GM18511 (cell line): ENCODE results near the gene CDH10.

Experiments
- ATAC-seq: cut with Tn5 transposase; IDR thresholded peaks from one replicate; pipeline ENCODE4 v1.9.1; 2021; ENCODE audit warnings: mild to moderate bottlenecking, moderate library complexity; ENCODE audit not compliant: unreplicated experiment

The CDH10 gene

DNA sequence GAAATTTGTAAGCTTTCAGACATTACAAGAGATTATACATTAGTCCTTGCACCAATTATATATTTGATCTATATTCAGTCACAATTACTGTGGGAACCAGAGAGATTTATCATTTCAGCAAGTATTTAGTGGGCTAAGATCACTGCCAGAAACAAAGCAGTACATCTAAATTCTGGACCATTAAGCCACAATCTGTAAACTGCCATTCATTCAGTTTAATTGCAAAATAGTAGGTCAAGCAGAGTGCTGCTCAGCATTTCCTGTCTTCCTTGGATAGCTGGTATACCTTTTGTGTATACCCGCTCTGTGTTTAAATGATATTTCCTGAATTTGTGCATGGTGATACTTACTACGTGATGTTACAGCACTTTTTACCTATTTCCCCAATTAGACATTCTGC, 42.6 kb downstream of the CDH10 start:
- no peak for ATAC-seq

DNA sequence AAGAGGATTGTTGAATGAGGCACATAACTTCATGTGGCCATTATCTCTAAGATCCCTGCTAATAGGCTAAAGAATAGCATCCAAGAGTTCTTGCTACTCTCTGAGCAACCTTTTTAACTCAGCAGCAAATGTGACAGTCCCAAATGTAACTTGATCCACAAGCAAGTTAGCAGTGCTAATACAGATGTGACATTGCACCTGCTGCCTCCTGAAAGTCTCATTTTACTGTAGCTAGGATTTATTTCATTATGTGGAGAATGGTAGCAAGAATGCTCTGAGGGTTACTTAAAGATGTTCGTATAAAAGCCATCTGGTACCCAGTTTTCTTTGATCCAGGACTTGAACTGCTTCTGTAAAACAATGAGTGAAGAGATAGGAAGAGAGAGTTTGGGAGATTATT, 45.8 kb downstream of the CDH10 start:
- no peak for ATAC-seq

DNA sequence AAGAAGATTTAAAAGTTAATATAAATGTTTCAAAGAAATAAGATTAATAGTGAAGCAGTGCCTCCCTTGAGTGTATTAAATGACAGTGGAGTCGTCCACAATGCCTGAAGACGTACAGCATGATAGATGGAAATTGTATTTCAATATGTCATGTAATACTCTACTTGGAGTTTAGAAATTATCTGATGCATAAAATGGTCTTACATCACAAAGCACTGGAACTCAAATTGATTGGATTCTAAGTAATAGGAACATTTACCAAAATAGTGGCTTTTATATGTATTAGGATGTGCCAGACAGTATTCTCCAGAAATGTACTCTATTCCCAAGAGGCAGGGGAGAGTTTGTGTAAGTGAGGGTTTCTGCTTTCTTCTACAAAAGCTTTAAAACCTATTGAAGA, 49.4 kb downstream of the CDH10 start:
- ATAC-seq, result no peak

DNA sequence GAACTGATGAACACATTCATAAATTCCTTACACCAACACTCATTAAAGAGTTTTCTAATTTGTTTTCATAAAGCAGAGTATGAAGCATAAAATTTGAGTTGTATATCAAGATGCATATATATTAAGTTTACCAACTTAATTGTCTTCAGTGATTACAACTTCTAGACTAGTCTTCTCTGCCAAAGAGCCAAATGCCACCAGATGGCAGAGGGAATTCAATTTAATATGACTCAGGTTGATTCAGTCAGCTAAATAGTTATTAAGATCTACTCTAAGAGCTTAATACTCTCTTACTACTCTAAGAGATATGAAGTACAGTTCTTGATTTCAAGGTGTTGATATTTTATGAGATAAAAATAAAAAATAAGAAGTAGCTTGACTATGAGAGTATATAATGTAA, 53.4 kb downstream of the CDH10 start:
- ATAC-seq, result no peak

DNA sequence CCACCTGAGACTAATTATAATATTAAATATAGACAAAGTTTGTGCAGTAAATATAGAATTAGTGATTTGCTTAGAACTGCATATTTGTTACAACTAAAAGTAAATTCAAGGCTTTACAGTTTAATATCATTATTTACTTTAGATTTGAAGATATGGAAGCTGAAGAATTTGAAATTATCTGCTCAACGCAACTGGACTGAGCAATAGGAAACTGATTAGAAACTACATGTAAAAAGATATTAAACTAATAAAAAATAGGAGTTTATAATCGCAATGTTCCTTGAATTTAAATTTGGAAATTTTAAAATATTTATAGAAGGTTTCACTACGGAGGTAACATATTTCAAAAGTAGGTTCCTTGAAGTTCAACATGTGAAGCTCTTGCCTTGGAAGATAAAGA, 55.2 kb downstream of the CDH10 start:
- no peak for ATAC-seq

DNA sequence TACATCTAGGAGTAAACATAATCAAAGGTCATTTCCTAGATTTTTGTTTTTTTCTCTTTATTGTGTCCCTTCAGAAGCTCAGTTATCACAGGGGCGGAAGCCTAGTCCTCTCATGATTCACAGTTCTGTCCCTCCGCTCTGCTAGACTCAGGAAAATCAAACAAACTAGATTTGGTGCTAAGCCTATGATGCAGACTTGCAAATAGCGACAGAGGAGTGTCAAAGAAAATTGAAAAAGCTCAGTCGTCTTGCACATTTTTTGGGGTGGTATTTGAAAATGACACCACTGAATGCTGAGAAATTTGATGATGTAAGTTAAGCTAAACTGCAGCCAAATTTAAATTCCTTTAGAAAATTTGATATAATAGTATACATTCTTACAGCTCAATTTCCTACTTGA, 59.0 kb downstream of the CDH10 start:
- ATAC-seq, result no peak

DNA sequence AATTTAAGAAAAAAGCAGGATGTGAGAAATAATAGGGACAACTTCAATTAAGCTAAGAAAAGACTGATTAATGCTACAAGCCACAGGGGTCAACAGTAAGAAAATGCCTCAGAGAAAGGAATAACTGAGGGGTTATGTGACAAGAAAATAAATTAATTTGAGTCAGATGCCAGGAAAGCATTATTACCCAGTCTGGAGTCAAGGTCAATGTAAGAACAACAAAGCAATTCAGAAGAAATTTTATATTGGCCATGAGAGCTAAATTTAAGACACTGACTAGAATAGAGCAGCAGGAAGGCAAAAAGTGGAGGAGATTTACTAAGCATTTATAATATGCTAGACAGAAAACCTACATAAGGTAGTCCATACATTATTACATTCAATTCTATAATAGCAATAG, 73.5 kb downstream of the CDH10 start:
- ATAC-seq, result no peak

DNA sequence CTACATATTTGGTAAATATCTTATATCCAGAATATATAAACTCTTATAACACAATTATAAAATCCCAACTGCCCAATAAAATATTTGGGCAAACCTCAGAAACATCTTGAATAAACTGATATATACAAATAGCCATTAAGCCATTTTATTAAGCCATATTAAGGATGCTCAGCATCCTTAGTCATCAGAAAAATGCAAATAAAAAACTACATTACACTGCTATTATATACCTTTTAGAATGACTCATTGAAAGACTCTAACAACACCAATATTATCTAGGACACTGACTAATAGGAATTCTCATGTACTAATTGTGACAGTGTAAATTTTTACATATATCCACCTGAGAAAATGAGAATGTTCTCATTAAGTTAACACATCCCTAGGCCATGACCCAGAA, 77.8 kb downstream of the CDH10 start:
- ATAC-seq, result no peak

DNA sequence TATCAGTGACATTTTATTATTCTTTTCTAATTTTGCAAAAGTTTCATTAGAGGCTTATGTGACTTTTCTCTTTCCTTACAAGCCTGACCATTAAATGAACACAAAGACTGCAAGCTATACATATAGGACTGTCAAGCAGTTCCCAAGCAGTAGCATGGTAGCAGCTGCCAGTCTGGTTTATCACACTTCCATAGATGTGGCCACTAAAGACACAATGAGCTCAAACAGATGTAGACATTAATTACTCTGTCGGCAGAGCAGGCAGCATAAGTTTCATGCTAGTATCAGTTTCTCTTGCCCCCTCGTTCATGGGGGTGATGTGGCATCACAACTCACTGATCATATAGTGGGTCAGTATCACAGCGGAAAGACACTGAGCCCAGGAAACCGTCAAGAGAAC, 89.5 kb downstream of the CDH10 start:
- ATAC-seq, result no peak

DNA sequence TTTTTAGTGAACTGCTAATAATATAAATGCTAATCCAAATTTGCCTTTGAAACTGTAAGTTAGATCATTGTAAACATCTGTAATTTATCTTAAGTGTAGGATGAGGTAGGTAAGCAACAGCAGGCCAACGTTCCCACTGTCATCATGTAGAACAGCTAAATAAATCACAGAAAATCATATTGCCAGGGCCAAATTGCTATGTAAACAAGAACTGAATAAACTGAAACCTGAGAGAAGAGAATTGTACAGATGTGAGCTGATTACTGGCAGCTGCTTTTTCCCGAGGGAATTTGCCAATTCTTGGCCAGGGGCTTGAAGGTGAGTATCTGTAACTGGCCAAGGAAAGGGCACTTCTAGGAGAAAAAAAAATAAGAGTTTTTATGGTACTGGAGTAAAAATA, 97.6 kb downstream of the CDH10 start:
- no peak for ATAC-seq

DNA sequence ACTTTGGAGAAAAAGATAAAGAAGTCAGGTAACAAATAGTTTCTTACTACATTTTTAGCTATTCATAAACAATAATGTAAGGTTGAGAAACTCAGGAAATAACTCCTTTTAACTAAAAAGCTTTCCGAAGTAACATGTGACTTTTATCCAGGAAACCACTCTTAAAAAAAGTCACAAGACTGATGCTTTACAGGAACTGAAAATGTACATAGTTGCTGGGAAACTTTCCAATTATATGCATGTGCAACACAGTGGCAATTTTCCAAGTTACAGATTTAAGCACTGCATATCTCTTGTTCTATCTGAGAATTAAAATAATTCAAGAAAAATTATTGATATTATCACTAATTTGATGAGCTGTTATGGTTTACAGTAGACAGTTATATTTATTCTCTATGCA, 105.2 kb downstream of the CDH10 start:
- ATAC-seq, result no peak

DNA sequence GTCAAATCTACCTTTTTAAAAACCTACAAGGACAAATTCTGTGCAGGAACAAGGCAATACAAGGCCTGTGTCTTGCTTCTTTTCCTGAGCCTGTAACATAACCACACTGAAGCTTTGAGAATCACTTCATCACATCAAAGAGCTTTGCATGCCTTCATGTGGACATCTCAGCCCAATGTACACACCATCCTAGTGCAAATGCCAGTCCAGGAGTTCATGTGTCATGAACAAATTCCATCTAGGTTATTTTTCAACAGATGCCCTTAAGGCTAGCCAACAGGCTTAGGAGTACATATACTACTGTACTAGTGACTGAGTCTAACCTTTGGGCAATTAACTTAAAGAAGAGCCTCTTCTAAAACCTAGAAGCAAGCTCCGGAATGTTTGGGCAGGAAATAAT, 106.4 kb downstream of the CDH10 start:
- no peak for ATAC-seq

DNA sequence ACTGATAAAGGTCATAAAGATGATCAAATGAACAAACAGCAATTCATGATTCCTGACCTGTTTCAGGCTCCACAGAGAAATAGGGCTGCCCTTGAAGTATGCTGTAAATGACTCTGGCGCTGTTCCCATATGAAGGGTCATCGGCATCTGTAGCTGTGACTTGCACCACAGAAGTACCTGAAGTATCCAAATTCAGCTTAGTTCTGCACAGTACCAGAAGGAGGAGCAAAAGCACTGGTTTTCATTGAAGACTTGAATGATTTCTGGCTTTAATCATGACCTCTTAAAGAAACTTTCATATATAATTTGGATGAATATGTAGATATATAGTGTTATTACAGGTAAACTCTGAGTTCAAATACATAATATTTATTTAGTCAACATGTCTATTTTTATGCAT, 109.1 kb downstream of the CDH10 start:
- ATAC-seq, result no peak

DNA sequence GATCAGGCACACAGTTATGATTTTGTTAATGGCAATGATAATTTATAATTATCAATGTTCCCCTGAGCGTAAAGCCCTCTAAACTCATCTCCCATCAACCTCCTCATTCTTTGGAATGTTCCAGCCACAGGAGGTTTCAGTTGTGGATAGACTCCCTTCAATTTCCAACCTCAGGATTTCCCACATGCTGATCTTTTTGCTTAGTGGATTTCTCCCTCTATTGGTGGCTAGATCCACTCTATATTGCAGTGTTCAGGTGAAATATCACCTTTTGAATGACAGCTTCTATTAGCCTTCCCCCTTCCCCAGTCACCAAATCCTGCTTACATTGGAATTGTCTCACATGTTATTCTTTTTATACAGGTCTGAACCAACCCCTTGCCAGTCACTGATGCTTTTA, 113.9 kb downstream of the CDH10 start:
- no peak for ATAC-seq

DNA sequence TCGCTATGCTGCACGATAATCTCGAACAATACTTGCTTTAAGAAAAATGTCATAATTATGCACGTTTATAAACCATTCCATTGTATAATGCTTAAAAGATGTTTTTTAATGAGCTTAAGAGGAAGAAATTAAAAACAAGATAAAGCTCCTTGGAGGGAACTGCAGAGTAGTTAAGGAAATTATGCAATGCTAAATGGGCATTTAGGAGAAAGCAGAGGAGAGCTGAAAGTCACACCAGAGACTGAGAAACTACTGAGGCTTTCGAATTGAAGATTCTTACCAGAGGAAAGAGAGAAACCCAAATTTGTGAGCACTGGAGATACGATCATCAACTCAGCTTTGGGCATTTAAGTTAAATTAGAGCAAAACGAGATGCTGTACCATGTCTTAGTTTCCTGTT, 119.4 kb downstream of the CDH10 start:
- ATAC-seq, result no peak

DNA sequence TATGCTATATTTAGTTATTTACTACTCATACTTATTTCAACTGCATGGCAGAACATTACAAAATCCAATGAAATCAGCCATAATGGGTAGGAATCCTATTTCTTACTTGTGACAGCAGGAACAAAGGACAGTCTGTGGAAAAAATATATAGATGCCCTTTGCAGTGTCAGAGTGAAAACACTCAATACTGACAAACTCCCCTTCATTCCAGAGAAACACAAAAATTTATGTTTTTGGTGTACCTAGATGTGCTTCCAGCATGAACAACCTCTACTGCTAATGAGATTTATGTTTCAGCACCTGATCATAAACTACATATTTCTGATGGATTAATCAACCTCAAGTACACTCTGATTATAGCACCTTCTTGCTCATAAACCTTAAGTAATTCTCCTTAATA, 132.4 kb downstream of the CDH10 start:
- ATAC-seq, result no peak

DNA sequence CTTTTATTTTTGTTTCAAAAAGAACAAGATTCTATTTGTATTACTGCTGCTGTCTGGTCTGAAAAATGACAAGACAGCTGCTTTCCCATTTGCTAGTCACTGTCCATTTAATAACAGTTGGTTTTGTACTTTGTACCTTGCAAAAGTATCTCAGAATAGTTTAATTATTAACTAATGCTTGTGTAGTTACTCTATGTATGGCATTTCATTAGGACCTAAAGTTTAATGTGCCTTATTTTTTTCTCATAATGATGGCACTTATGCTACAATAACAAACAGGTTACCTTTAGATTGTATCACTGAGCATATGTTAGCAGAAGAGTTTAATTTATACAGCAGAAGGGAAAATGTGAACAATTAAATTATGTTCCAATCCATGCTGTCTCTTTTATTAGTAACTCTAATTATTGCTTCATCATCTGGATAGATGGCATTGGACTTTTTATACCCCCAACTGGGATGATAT, 134.2 kb downstream of the CDH10 start:
- ATAC-seq, result no peak

DNA sequence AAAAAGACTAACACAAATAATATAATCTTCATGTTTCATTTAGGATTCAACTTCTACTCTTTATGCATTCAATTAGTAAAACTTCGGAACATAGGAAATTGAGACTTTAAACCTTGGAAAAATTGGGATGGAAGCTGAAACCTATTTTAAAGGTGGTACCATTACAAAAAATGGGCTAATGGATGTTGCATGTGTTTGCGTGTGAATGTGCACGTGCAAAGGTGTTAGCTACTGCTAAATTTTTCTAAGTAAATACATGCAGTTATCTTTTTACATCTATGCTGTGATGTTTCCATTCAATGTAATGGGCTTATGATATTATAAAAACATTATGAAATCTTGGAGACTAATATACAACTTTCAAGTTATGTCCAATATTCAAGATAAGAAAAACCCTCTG, 134.8 kb downstream of the CDH10 start:
- ATAC-seq, result no peak

DNA sequence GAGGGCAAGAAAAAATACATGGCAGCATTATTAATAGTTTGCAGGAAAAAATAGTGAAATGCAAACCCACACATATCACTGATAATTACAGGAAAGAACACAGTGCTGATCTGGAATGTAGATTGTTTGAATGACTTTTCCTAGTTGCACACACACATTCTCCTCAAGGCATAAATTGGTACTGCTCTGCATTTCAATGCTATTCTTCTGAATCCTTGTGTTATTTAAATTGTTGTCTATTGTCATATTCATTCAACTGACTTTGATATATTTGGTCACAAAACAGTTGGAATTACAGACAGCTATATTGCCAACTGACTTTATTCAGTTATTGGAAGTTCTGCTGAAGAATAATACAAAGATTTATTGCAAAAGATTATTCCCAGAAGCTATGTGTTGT, 139.5 kb downstream of the CDH10 start:
- ATAC-seq, result no peak

DNA sequence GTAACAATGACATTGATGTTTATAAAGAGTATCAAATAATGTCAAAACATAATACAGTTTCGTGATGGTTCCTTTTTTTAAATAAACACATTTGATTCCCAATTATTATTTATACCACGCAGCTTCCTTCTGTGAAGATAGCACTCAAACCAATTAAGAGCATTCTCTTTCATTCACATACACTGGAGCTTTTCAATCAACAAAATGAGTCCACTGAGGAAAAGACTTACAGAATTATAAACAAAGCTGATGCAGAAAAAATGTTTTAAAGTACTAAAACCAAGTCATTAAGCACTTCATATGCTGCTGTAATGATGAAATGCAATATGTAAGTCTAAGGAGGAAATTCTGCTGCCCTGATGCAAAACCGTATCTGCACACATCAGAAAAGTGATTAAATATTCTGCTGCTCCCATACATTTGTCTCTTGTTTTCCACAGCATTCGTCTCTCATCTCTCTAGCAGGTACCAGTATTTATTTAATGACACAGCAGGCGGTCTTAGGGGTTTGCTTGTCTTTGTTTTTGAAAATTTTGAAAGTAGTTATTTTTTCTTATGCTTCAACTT, 147.1 kb downstream of the CDH10 start:
- ATAC-seq, result no peak

DNA sequence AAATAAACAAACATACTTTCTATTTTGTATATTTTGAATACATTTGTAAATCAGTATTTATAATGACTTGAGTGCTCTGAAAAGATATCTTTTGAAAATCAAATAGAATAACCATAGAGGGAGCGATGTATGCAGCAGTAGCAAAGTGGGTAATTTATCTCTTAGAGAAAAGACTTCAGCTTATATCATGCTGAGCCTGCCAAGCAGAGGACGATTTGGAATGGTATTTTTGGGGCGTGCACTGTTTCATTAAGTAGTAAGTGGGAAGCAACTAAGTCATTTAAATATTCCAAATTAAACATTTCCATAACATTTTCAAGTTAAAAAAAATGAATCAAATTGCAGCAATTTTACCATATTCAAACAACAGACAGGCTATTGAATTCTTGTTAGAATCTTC, 147.6 kb downstream of the CDH10 start:
- no peak for ATAC-seq

DNA sequence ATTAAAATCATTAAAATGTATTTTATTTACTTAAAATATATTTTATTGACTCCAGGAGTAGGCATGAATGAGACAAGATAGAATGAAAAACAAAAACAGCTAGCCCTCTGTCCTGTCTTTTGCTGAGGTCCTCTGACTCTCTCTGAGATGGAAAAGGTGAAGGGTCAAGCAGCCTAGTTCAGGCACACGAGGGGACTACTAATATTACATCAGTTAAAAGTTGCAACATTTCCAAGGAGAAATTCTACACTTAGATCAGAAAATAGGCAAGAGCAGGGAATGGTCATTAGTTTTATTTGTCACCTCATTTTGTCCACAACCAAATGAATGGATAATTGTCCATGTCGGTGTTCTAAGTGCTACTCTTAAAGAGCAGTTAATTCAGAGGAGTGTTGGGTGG, 148.5 kb downstream of the CDH10 start:
- ATAC-seq, result no peak

DNA sequence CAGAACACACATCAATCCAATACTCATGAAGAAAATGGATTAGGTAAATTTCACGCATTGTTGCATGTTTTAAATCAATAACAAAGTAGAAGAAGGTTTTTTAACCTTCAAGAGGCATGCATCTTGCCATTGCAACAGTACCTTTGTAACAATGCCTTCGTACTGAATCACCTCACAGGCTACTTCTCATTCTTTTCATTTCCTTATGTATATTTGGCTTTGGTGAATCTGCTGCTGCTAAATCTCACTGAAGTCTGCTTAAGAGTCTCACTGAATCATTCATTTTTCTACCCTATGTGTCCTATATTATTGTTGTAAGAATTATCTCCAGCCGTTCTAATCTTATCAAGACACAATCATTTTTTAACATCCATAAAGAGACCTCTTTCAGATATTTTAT, 152.5 kb downstream of the CDH10 start:
- no peak for ATAC-seq

DNA sequence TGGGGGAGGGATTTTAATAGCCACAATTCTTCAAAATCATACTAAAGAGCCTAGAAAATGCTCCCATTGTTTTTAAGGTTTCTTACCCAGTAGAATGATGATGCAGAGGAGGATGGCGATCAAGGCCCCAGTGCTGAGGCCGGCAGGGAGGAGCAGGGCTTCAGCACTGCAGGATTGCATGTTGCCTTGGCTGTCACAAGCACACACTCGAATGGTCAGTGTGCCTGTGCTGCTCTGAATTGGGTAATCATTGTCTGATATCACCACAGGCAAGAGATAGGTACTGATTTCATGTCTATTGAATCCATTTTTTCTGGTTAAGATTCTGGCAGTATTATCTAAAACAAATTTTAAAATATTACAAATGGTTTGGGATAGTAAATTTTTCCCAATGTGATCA, 153.3 kb downstream of the CDH10 start:
- no peak for ATAC-seq
